Activated CD4-positive, alpha-beta T cell treated with anti-CD3 and anti-CD28 coated beads for 1 hour (primary cell): ENCODE measurements around the gene CFAP90.

ENCODE experiments used
- DNase-seq: peaks from one replicate; pipeline ENCODE4 v3.0.0-alpha.2; 2020

Gene CFAP90

DNA sequence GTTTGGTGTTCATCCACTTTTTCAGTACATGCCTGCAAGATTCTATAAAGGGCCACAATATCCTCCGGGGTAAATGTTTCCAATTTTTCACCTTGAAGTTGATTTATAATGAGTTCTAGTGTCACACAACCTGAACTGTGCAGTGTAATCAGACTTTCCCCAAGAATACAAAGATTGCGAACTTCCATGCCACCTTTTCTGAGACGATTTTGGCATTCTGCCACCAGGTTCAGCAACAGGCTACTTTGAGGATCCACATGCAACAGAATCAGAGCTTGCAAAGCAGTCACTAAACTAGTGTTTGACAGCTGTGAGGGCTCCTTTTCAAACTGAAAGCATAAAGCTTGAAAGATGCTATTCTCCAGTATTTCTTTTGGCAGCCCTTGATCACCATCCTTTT, 16.3 kb upstream of the CFAP90 start:
- no peak for DNase-seq

GRCh38 chr5:7866196-7866595, 15.3 kb upstream of the CFAP90 start:
- DNase-seq: no peak

GRCh38 chr5:7857926-7858632, 7.1 kb upstream of the CFAP90 start:
- no peak for DNase-seq

DNA sequence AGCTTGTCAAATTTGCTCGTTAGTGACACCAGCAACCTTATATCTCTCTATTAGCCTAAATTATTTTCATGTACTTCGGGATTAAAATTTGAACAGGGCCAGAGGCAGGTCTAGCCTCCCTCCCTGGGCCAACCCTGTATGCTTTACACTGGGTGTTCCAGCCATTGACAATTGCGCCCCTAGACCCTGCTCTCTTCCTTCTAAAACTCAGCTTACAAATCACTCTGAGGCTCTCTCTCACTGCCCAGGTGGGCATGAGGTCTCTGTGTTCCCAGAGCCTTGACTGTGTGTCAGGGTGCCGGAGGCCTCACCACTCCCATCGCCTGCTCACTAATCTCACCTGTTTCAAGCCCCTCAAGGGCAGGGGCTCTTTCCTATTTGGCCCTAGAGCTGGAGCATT, 6.4 kb upstream of the CFAP90 start:
- no peak for DNase-seq

GRCh38 chr5:7856855-7857254, 5.9 kb upstream of the CFAP90 start:
- DNase-seq: no peak

GRCh38 chr5:7855611-7856010, 4.7 kb upstream of the CFAP90 start:
- DNase-seq: no peak

DNA sequence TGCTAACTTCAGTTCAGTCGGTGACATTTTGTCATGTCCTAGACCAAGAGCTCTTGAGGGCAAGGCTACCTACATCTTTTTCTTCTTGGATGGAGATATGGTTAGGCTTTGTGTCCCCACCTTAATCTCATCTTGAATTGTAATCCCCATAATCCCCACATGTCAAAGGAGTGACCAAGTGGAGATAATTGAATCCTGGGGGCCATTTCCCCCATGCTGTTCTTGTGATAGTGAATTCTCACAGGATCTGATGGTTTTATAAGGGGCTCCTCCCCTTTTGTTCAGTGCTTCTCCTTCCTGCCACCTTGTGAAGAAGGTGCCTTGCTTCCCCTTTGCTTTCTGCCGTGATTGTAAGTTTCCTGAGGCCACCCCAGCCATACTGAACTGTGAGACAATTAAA, 2.1 kb upstream of the CFAP90 start:
- DNase-seq: no peak

DNA sequence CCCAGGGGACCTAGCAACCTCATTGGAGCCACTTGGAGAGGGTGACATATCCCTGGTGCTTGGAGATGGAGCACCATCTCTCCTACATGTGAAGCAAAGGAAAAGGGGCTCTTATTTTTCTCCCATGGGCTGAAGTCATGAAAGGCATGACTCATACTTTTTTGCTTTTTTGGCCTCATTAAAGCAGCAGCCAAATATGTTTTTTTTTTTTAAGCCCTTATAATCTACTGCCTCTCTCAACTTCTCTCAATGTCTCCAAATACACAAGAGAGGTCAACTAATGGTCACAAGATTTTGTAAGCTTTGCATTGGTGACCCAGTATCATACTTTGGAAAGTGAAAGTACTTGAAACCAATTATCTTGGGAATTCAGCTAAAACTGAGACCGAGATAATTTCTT, 1.6 kb upstream of the CFAP90 start:
- DNase-seq: no peak

GRCh38 chr5:7851617-7852289, 820 bp upstream of the CFAP90 start:
- no peak for DNase-seq

GRCh38 chr5:7851240-7851592, 283 bp upstream of the CFAP90 start:
- no peak for DNase-seq

GRCh38 chr5:7849681-7850394, 1.1 kb downstream of the CFAP90 start:
- DNase-seq: no peak

GRCh38 chr5:7848296-7848695, 2.6 kb downstream of the CFAP90 start:
- no peak for DNase-seq

DNA sequence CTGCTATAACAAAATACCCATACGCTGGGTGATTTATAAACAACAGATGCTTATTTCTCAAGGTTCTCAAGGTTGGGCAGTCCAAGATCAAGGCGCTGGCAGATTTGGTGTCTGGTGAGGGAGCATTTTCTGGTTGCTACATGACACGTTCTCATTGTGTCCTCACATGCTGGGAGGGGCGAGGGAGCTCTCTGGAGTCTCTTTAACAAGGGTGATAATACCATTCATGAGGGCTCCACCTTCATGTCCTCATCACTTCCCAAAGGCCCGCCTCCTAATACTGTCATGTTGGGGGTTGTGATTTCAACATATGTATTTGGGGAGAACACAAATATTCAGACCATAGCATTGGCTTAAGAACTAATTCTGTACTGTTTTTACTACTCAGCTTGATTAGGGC, 4.6 kb downstream of the CFAP90 start:
- DNase-seq: no peak

- no peak for DNase-seq
Measured at GRCh38 chr5:7845557-7845956, 5.4 kb downstream of the CFAP90 start.

- DNase-seq: no peak
Measured at GRCh38 chr5:7844901-7845300, 6.0 kb downstream of the CFAP90 start.

GRCh38 chr5:7842531-7842930, 8.4 kb downstream of the CFAP90 start:
- no peak for DNase-seq

- no peak for DNase-seq
Measured at GRCh38 chr5:7837403-7837802, 13.5 kb downstream of the CFAP90 start.

- no peak for DNase-seq
Measured at GRCh38 chr5:7834982-7835381, 16.0 kb downstream of the CFAP90 start.

DNA sequence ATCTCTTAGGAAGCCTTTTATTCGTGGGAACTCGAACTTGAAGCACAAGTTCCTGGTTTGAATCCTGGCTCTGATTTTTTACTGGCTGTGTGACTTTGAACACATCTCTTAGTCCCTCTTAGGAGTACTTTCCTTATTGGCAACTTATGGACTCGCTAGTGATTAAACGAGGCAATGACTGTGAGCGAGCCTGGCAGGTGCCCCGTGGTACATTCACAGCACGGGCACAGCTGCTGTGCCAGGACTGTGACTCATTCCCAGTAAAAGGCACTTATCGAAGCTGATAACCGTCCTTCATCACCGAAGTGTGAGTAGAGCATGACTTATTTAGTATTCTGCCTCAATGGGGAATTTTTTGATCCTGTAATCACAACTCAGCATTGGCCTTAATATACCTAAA, 22.7 kb downstream of the CFAP90 start:
- no peak for DNase-seq

- no peak for DNase-seq
Measured at GRCh38 chr5:7827610-7828009, 23.3 kb downstream of the CFAP90 start.

DNA sequence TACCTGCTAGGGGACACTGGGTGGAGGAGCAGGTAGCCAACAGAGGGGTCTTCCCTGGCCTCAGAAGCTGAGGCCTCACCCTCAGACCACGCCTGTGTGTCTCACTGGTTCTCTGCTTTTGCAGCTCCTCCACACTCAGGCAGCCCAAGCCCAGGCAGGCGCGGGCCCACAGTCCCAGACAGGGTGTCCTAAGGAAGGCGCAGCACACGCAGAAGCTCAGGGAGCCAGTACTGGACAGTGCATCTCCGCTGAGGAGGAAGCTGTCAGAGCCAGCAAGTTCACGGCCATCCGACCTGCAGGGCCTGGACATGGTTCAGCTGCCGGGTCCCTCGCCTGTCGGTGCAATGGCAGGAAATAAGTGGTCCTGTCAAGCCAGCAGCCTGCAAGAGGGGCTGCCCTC, 25.3 kb downstream of the CFAP90 start:
- DNase-seq: no peak

DNA sequence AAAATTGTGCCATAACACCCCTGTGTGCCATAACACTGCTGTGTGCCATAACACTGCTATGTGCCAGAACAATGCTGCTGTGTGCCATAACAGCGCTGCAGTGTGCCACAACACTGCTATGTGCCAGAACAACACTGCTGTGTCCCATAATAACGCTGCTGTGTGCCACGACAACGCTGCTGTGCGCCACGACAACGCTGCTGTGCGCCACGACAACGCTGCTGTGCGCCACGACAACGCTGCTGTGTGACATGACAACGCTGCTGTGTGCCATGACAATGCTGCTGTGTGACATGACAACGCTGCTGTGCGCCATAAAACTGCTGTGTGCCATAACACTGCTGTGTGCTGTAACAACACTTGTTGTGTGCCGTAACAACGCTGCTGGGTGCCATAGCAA, 25.9 kb downstream of the CFAP90 start:
- DNase-seq: no peak

- no peak for DNase-seq
Measured at GRCh38 chr5:7823594-7823993, 27.3 kb downstream of the CFAP90 start.

DNA sequence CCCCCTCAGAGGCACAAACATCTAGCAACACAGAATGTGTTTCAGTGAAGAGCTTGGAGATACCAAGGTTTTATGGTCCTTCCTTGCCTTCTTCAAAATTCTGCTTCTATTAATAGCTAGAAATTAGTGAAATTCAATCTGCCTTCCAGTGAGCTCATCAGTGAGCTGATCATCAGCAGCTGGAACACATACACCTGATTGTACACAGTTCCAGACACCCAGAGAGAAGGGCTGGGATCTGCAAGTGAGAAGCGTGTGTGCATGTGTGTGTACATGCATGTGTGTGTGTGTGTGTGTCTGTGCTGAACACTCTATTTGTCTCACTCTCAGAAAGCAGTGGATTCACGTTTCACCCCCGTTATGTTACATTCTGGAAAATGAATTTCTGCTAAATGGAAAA, 28.5 kb downstream of the CFAP90 start:
- DNase-seq: no peak

GRCh38 chr5:7816535-7816901, 34.4 kb downstream of the CFAP90 start:
- DNase-seq: no peak
